Karpas-422 (cell line): Measurements from ENCODE around the gene BTN1A1. TPM values are rescaled to one million over a fixed set of nuclear protein-coding genes. Genes with fewer than 3 reads are reported as not detected.
"Not testable (repeated sequence)": the region's sequence is repeated elsewhere in the genome, so short reads cannot be mapped to it uniquely, and the experiment has no call there.

ENCODE experiments used
- DNase-seq: peaks from one replicate; pipeline ENCODE4 v3.0.0-alpha.2; 2015
- H2AFZ ChIP-seq: fragments of 200-600 bp; sonication (generic); 2 replicates; pipeline ENCODE4 v1.6.1; 2014; ENCODE audit warnings: antibody characterized with exemption, low read length, mixed read lengths
- H3K27ac ChIP-seq: fragments of 200-600 bp; sonication (generic); 2 replicates; pipeline ENCODE4 v1.5.1; 2014; ENCODE audit warnings: mild to moderate bottlenecking, low read length, moderate library complexity
- H3K27me3 ChIP-seq: fragments of 200-600 bp; sonication (generic); 2 replicates; pipeline ENCODE4 v1.6.1; 2014; ENCODE audit warnings: low read length, mixed read lengths
- H3K36me3 ChIP-seq: fragments of 200-600 bp; sonication (generic); 2 replicates; pipeline ENCODE4 v1.6.1; 2014; ENCODE audit warnings: low read length, mixed read lengths; ENCODE audit not compliant: insufficient read depth
- H3K4me1 ChIP-seq: fragments of 200-600 bp; sonication (generic); 2 replicates; pipeline ENCODE4 v1.6.1; 2014; ENCODE audit warnings: mild to moderate bottlenecking, low read length, mixed read lengths
- H3K4me2 ChIP-seq: fragments of 200-600 bp; sonication (generic); 2 replicates; pipeline ENCODE4 v1.6.1; 2014; ENCODE audit warnings: low read length, low read depth, mild to moderate bottlenecking; ENCODE audit not compliant: poor library complexity, severe bottlenecking
- H3K4me3 ChIP-seq: fragments of 200-600 bp; sonication (generic); 2 replicates; pipeline ENCODE4 v1.5.1; 2014; ENCODE audit warnings: mild to moderate bottlenecking, antibody characterized with exemption, low read length, mixed read lengths
- H3K79me2 ChIP-seq: fragments of 200-600 bp; sonication (generic); 2 replicates; pipeline ENCODE4 v1.6.1; 2014; ENCODE audit warnings: mild to moderate bottlenecking, low read length, mixed read lengths
- H3K9ac ChIP-seq: fragments of 200-600 bp; sonication (generic); 2 replicates; pipeline ENCODE4 v1.6.0; 2014; ENCODE audit warnings: low read length
- H3K9me2 ChIP-seq: fragments of 200-600 bp; sonication (generic), shearing (Covaris generic); replicated peaks from 2 replicates; pipeline ENCODE4 v1.6.0; 2014; ENCODE audit warnings: mild to moderate bottlenecking, low read length, moderate library complexity; ENCODE audit not compliant: insufficient read depth
- H3K9me3 ChIP-seq: fragments of 300-700, 200-600 bp; sonication (generic); 2 replicates; pipeline ENCODE4 v1.6.1; 2014; ENCODE audit warnings: low read length, mixed read lengths
- H4K20me1 ChIP-seq: fragments of 200-600 bp; sonication (generic); 2 replicates; pipeline ENCODE4 v1.6.1; 2014; ENCODE audit warnings: mild to moderate bottlenecking, antibody characterized with exemption, low read length, low read depth; ENCODE audit not compliant: insufficient read depth
- total RNA-seq: library from RNA; depleted of rRNA; stranded (reverse); fragments of >200 nt; shearing (Covaris generic); gene quantifications from 2 replicates; pipeline ENCODE4 v1.2.3, GENCODE V29; 2014; ENCODE audit warnings: low replicate concordance

BTN1A1 gene
- total RNA-seq, 1 experiment from 2014 or later: not detected

GRCh38 chr6:26539071-26539615 is 39.0 kb downstream of the BTN1A1 start:
- Histone ChIP-seq H3K4me1 (peaks cover 43% of the 10 kb centered on the region), H3K4me3 (peak overlapping the region; percentile 91)
- no peak for DNase-seq

GRCh38 chr6:26541579-26541978 is 41.5 kb downstream of the BTN1A1 start:
- H3K27ac ChIP-seq: no peak overlapping the region
- H3K79me2 ChIP-seq: peaks cover 51% of the 10 kb centered on the region
- H3K9ac ChIP-seq: no peak overlapping the region
- no peaks in the 10 kb centered on the region for H3K27me3 ChIP-seq
- H3K4me2 ChIP-seq: no peak overlapping the region
- no peak overlapping the region for H3K4me3 ChIP-seq
- no peaks in the 10 kb centered on the region for H3K9me2 ChIP-seq
- no peak for DNase-seq
- peaks cover 23% of the 10 kb centered on the region for H3K4me1 ChIP-seq
- peaks cover 30% of the 10 kb centered on the region; the same call in 1 of the 2 replicates for H3K36me3 ChIP-seq
- no peaks in the 10 kb centered on the region for H4K20me1 ChIP-seq
- H3K9me3 ChIP-seq: no peaks in the 10 kb centered on the region
- H2AFZ ChIP-seq: no peak overlapping the region

More at GRCh38 chr6:26539071-26539615, 39.0 kb downstream of the BTN1A1 start:
- Histone ChIP-seq H3K4me2 (peak overlapping the region; percentile 92), H2AFZ (no peak overlapping the region), H3K79me2 (peaks cover 47% of the 10 kb centered on the region), H3K9me3 (no peaks in the 10 kb centered on the region), H3K27ac (no peak overlapping the region; the same call in 1 of the 2 replicates), H3K27me3 (no peaks in the 10 kb centered on the region), H3K9me2 (no peaks in the 10 kb centered on the region), H3K9ac (peak overlapping the region; percentile 94), H3K36me3 (peaks cover 13% of the 10 kb centered on the region; the same call in 1 of the 2 replicates), H4K20me1 (no peaks in the 10 kb centered on the region)

GRCh38 chr6:26543953-26544352 is 43.9 kb downstream of the BTN1A1 start:
- Histone ChIP-seq H3K9me2 (no peaks in the 10 kb centered on the region), H3K27me3 (no peaks in the 10 kb centered on the region), H3K4me1 (peaks cover 16% of the 10 kb centered on the region), H3K36me3 (peaks cover 30% of the 10 kb centered on the region; the same call in 1 of the 2 replicates), H3K79me2 (peaks cover 42% of the 10 kb centered on the region), H4K20me1 (no peaks in the 10 kb centered on the region), H3K9ac (no peak overlapping the region), H3K27ac (no peak overlapping the region), H3K4me3 (no peak overlapping the region), H2AFZ (no peak overlapping the region), H3K4me2 (no peak overlapping the region), H3K9me3 (no peaks in the 10 kb centered on the region)
- peak; percentile 57 for DNase-seq

GRCh38 chr6:26544473-26544872 is 44.4 kb downstream of the BTN1A1 start:
- Histone ChIP-seq H3K36me3 (peaks cover 30% of the 10 kb centered on the region; the same call in 1 of the 2 replicates), H3K9me2 (no peaks in the 10 kb centered on the region), H3K4me3 (no peak overlapping the region), H3K9ac (no peak overlapping the region), H4K20me1 (no peaks in the 10 kb centered on the region), H3K9me3 (no peaks in the 10 kb centered on the region), H3K79me2 (peaks cover 37% of the 10 kb centered on the region), H3K27ac (no peak overlapping the region), H3K27me3 (no peaks in the 10 kb centered on the region), H3K4me2 (no peak overlapping the region), H3K4me1 (peaks cover 11% of the 10 kb centered on the region), H2AFZ (no peak overlapping the region)
- no peak for DNase-seq

- Histone ChIP-seq H3K4me1 (peaks cover 8% of the 10 kb centered on the region), H4K20me1 (no peaks in the 10 kb centered on the region), H3K36me3 (peaks cover 29% of the 10 kb centered on the region; the same call in 1 of the 2 replicates), H3K9me3 (no peaks in the 10 kb centered on the region), H3K9ac (no peak overlapping the region), H3K4me3 (no peak overlapping the region), H3K27ac (no peak overlapping the region), H3K79me2 (peaks cover 28% of the 10 kb centered on the region), H3K9me2 (no peaks in the 10 kb centered on the region), H3K4me2 (no peak overlapping the region), H2AFZ (no peak overlapping the region), H3K27me3 (no peaks in the 10 kb centered on the region)
- DNase-seq: no peak
Observed at GRCh38 chr6:26545627-26546026, 45.5 kb downstream of the BTN1A1 start.

- DNase-seq, H3K9ac ChIP-seq, H3K9me2 ChIP-seq, H3K27ac ChIP-seq, H3K4me3 ChIP-seq, H2AFZ ChIP-seq, H3K4me1 ChIP-seq, H3K9me3 ChIP-seq, H3K4me2 ChIP-seq, H4K20me1 ChIP-seq, H3K27me3 ChIP-seq: not testable (repeated sequence)
- Histone ChIP-seq H3K79me2 (peaks cover 13% of the 10 kb centered on the region), H3K36me3 (peaks cover 25% of the 10 kb centered on the region; the same call in 1 of the 2 replicates)
Observed at GRCh38 chr6:26547363-26547762, 47.3 kb downstream of the BTN1A1 start.

GRCh38 chr6:26550250-26550993 is 50.3 kb downstream of the BTN1A1 start:
- Histone ChIP-seq H3K9me3 (no peaks in the 10 kb centered on the region), H2AFZ (peak overlapping the region; percentile 34; the same call in 1 of the 2 replicates), H3K4me2 (peak overlapping the region; percentile 57), H3K4me1 (peaks cover 33% of the 10 kb centered on the region), H4K20me1 (no peaks in the 10 kb centered on the region), H3K4me3 (peak overlapping the region; percentile 67), H3K36me3 (peaks cover 4% of the 10 kb centered on the region; the same call in 1 of the 2 replicates), H3K79me2 (no peaks in the 10 kb centered on the region), H3K27ac (peak overlapping the region; percentile 22; the same call in 1 of the 2 replicates), H3K9me2 (no peaks in the 10 kb centered on the region), H3K27me3 (no peaks in the 10 kb centered on the region), H3K9ac (peak overlapping the region; percentile 65)
- peak; percentile 81 for DNase-seq

- Histone ChIP-seq H3K4me2 (peak overlapping the region; percentile 100), H3K27me3 (no peaks in the 10 kb centered on the region), H3K9me3 (no peaks in the 10 kb centered on the region), H2AFZ (peak overlapping the region; percentile 79; the same call in 1 of the 2 replicates), H4K20me1 (no peaks in the 10 kb centered on the region), H3K4me3 (peak overlapping the region; percentile 85), H3K9ac (peak overlapping the region; percentile 59), H3K36me3 (no peaks in the 10 kb centered on the region), H3K27ac (no peak overlapping the region), H3K9me2 (no peaks in the 10 kb centered on the region), H3K4me1 (peaks cover 42% of the 10 kb centered on the region), H3K79me2 (no peaks in the 10 kb centered on the region)
- no peak for DNase-seq
Observed at GRCh38 chr6:26552205-26552604, 52.1 kb downstream of the BTN1A1 start.
